ENCODE results near the gene BTRC.
A peak's percentile ranks its signal among the peaks of the same experiment; 100 is the strongest.
"Not testable (repeated sequence)": the region's sequence is repeated elsewhere in the genome, so short reads cannot be mapped to it uniquely, and the experiment has no call there.

BTRC gene

DNA sequence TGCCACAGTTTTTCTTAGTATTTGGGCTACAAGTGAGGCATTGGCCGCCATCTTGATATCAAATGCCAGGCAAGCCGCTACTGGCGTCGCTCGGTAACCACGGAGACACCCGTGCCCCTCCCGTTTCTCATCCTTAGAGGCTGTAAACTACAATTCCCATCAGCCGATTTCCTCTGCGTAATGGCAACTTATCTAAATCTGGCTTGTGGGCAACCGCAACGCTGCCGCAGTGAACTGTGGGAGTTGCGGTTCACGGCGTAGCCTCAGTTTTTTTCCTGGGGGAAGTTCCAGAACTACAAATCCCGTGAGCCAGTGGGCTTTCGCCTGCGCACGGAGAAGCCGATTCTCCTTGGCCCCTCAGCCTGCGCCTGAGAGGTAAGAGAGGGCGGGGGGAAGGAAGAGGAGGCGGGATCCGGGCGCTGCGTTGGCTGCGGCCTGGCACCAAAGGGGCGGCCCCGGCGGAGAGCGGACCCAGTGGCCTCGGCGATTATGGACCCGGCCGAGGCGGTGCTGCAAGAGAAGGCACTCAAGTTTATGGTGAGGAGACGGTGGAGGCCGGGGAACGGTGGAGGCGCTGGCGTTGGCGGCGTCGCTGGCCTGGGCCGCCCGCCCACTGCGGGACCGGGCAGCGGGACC lies at the start of gene BTRC:
TSS of gene BTRC (plus strand) at position 474 of the 636 bp plus-strand sequence. CDS start at position 490, 16 bp downstream.
- DNase-seq, result peak; percentile 98

DNA sequence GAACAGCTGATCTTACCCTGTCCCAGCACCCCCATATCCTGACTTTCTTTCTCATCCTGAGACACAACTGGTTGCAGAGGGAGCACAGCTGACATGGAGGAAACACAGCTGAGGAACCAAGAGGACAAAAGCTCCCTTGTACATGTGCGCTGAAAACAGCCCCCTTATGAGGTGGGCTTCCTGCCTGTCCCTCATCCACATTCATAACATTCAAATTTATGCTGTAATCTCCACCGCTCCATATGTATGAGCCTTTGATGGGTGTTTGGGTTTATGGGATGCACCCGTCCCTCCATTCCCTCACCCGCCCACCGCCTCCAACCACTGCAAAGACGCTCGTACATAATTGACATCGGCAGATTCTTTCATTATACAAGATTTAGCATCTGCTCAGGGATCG lies 49.6 kb upstream of the BTRC start:
- DNase-seq, result no peak

DNA sequence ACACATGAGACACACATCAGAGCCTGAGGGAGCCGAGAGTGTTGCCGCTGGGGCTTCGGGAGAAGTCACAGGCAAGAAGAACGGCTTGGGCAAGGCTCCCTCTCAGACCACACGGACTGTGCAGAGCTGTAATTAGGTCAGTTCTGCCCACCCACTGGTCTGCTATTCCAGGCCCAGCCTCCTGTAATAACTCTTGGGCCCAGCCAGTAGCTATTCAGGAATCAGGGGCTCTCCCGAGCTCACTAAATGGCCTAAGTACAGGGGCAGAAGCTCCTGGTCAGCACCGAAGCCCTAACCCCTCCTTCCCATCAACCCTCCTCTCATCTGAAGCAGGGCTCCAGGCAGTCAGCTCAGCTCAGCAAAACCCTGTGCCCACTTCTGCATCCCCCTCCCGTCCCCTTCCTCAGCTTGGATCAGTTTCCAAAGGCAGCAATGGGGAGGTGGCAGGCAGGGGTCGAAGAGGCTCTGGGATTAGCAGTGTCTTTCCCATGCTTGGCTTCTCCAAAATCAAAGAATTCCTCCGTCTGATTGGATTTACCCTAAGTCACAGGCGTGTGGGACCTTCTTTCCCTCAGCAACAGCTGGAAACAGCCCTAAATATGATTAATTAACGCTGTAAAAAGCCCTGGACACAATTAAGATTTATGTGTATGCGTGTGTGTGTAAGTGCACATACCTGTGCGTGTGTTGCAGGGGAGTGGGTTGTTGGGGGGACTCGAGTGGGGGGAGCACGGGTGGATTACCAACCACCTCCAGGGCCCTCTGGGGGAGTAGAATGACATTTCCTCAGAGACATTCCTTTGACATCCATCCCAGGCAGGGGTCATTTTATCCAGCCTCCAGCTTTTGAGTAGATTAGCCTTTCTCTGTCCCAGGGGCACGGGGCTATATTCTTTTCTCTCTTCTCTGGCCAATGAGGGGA lies 48.4 kb upstream of the BTRC start:
- DNase-seq, result no peak

DNA sequence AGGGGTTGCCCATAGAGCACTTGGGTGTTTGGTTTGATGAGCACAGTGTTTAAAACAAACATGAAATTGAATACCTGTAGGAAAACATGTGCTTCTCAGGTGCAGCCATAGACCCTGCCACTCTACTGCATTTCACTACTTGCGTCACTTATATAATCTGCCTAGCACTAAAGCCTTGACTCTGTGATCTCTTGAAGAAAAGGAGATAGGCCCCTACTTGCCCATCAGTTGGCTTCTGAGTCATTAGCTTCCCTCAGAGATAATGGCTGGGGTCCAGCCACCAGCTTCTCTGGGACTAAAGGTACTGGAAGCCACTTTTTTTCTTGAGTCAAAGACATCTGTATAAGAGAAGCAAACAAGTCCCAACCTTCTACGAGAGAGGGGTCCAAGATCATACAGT lies 45.9 kb upstream of the BTRC start:
- no peak for DNase-seq

DNA sequence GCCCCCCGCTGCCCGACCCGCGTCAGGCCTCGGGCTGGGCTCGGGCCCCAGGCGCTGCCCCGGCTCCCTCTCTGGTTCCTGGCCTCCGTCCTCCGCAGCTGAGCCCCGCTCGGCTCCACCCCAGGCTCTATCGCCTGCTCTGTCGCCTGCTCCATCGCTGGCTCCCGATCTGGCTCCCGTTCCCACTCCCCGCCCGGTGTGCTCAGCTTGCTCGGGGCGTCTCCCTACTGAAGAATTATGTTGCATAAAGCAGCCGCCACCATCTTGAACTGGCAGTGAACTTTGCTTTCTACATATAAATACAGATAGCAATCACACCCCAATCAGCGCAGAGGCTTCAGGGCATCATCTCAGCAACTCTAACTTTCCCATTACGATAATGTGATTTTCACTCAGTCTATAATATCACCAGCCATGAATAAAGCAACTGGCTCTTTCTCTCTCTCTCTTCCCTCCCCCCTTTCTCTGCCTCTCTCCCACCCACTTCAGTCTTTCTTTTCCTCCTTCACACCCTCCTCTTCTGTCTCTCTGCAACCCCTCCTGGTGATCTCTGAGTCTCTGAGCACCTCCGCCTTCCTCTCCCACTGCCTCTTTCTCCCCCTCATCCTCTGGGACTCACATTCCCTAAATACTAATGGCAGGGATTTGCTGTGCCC lies 43.3 kb upstream of the BTRC start:
- DNase-seq, result no peak

DNA sequence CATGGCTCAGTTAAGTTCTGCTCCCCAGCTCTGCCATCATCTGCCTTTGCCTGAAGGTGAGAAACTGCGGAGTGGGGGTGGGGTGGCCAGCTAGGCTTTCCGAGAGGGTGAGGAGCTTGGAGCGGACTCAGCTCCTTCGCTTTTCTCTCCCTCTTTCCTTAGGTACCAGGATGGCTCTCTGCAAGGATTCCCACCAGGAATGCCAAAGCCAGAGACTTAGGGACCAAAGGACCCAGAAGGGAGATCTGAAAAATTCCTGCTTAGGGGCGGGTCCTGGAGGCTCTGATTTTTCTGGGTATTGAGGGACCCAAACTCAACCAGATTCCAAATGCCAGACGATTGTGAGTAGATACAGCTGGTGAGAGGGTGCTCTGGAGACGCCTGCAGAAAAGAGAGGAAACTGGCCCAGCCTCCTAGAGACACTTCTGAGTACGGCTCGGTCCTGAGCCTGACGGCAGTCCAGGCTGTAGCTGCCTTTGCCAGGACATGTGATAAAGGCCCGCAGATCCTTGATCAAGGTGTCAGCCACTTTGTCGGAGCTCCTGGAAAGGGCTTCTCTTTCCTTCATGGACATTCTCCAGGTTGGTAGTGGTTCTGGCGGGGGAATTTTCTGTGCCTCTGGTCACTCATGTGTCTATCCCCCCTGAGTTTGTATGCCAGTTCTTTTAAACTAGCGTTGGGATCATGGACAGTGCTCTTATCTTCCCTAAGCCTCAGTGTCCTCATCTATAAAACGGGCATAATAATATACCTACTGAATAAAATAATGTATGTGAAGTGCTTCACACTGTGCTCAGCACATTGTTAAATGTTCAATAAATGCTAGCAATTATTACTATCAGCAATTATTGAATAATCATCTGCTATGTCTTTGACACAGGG lies 42.5 kb upstream of the BTRC start:
- DNase-seq, result no peak

DNA sequence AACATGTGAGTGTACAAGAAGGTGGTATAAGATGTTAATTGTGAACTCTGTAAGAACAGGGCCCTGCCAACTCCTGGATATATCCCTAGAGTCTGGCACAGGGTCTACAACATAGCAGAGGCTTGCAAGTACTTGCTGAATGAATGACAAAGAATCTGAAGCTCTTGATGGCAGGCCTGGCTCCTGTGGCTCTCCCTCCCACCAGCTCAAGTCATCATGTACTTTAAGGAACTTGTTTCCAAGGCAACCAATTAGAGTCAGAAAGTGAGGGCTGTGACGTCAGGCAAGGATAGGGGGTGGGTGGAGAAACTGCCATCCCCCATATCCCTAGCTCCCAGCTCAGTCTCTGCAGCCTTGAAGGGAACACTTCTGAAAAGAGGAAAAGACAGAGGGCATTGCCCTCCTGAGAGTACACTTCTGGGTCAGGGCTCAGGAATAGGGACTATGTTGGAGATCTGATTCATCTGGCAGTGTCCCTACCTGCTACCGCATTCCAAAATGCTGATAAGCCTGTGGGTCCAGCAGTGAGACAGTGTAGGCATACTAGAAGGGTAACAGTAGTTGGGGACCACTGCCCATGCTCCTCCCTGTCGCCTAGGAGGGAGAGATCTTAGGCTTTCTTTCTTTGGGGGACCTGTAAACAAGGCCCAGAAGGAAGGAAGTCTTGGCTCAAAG lies 34.6 kb upstream of the BTRC start:
- DNase-seq, result no peak

DNA sequence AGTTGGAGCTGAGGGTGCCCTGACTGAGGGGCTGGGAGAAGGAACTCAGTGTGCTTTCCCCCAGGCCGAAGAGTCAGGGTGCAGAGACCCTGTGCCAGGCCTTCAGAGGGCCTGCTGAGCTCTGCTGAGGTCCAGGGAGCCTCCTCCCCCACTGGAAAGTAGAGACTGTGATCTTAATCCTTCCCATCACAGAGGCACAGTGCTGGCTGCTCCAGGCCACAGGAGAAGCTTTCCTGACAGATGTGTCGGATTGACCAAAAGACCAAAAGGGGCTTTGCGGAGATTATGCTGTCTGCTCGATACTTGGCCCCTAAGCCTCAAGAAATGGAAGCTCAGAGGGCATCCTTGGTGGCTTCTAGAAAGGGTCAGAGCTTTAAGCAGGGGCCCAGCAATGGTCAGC lies 32.9 kb upstream of the BTRC start:
- no peak for DNase-seq

DNA sequence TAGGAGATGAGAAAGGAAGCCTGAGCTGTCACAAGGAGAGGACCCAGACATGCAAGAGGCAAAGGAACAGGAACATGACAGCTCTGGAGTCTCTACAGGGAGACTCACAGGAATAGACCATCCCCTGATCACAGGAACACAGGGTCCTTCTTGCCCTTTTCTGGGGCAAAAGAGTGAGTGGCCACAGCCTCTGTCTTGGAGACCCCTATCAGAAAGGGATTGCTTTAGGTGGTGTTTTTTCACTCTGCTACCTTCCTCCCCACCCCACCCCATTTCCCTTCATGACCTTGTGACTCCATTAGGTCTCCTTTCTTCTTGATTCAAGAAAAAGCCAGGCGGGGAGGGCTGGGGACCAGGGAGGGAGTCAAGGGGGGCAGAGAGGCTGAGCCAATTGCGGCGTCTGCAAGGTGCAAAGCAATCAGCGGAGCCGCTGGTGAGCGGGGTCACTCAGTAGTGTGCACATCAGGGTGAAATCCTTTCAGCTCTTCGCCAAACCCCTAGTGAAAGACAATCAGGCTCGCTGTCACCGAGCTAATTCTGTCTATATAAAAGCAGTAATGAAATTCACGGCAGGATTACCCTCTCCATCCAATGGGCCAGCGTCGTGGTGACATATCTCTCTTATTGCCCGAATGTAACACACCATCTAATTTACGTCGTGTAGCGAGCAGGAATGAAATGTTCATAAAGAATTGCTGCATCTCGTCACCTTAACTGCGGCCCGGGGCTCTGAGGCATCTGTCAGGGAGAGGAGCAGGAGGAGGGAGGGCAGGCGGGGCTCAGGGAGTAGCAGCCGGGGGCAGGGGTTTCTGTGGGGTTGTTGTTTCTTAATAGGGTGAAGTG lies 31.5 kb upstream of the BTRC start:
- no peak for DNase-seq

DNA sequence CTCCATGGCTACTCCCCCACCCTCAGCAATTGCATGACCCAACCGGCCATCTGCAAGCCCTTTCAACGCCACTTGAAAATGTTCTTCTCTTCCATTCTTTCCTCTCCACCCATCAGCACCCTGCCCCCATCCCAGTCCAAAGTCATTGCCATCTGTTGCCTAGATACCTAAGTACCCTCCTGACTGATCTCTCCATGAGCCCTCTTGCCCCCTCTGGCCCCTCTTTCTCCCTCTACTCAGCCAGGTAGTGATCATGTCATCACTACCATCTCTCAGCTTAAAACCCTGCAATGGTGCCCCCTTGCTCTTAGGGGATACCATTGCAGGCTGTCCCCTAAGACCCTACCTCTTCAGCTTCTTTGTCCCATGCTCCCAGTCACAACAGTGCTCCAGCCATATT lies 30.5 kb upstream of the BTRC start:
- DNase-seq, result no peak

DNA sequence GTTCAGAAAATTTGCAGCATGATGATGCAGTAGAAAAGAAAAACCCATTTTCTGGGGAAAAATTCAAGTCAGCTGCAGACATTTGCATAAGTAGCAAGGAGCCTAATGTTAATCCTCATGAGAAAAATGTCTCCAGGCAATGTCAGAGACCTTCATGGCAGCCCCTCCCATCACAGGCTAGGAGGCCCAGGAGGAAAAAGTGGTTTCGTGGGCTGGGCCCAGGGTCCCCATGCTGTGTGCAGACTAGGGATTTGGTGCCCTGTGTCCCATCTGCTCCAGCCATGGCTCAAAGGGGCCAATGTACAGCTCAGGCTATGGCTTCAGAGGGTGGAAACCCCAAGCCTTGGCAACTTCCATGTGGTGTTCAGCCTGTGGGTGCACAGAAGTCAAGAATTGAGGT lies 26.5 kb upstream of the BTRC start:
- DNase-seq, result not testable (repeated sequence)

DNA sequence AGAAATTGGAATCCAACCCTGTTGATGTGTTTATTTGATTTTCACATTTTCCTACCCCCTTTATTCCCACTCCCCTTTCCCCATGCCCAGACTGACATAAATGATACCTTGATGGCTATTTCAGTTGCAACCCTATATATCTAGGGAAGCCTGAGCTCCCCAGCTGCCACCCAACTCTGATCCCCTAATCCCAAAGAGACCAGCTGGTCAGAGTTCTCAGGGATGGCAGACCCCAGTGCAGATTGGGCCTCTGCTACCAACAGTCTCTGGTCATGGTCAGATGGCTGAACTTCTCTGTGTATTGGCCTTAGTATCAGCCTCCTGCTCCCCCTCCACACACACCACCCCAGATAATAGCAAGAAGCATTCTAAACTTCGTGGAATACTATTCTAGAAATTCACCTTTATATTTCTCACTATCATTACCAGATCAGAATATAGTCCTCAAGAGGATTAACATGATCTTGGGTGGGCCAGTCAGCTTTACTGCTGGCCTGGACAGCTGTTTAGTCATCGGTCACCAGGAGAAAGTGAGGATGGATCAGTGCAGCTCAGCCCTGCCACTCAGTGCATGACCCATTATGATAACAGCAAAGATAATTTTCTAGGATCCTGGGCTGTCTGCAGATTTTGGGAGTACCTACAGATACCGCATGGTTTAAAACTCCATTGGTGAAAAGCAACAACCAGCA lies 24.5 kb upstream of the BTRC start:
- DNase-seq, result no peak

DNA sequence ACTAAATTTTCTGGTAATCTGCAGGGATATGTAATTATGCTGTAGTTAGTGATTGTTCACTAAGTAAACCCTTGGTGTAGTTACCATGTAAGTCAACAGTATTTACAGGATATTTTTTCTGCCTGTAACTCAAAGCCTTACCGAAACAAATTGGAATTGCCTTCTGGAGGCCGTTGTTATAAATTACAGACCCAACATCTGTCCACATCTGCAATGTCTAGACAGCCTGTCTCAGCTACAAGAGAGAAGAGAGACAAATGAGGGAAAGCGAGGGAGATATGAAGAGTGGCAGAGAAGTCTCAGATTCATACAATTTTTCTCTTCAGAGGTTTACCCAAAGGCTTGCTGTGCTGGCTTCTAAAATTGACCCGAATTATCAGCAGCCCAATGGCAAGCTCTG lies 23.7 kb upstream of the BTRC start:
- no peak for DNase-seq

DNA sequence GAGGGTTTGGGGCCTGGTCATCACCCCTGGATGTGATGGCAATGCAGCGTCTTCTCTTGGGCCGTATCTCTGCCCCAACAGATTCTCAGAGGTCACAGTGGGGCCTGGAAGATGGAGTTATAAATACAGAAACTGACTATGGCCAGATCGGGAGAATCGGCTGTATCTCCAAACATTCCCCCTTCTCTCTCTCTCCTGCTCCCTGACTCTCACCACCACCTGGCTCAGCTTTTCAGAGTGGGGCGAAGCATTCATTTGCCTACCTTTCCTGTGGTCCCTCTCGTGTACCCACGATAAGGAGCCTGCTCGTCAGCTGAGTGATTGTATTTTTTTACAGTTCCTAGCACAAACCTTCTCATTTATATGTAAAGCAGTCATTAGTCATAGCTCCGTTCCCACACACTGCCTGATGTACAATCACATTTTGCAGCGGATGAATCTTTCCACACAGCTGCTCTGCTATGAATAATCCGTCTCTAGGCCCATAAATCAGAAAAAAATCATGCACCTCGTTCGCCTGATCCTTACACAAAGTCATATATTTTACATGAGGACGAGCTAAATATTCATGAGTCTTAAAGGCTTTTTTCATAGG lies 23.2 kb upstream of the BTRC start:
- DNase-seq, result peak; percentile 73

DNA sequence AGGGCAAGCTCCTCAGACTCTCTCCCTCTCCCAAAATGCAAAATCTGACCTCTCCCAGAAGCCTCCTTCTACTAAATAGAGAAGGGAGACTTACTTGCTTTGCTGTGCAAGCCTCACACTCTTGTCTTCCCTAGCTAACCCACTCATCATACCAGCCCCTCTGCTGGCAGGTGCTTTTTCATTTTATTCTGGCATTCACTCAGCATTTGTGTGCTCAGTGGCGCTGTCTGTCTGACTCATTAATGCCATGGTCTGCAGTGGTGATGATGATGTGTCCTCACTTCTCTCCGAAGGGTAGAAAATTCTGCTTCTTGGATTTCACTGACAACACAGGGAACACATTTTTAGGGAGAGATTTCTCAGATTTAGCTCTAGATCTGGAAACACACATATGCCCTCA lies 22.0 kb upstream of the BTRC start:
- peak; percentile 37 for DNase-seq

DNA sequence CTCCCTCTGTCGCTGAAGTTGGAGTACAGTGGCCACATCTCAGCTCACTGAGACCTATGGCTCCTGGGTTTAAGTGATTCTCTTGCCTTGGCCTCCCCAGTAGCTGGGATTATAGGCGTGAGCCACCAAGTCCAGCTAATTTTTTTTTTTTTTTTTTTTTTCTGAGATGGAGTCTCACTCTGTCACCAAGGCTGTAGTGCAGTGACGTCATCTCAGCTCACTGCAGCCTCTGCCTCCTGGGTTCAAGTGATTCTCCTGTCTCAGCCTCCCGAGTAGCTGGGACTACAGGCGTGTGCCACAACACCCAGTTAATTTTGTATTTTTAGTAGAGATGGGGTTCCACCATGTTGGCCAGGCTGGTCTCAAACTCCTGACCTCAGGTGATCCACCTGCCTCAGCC lies 19.7 kb upstream of the BTRC start:
- not testable (repeated sequence) for DNase-seq

DNA sequence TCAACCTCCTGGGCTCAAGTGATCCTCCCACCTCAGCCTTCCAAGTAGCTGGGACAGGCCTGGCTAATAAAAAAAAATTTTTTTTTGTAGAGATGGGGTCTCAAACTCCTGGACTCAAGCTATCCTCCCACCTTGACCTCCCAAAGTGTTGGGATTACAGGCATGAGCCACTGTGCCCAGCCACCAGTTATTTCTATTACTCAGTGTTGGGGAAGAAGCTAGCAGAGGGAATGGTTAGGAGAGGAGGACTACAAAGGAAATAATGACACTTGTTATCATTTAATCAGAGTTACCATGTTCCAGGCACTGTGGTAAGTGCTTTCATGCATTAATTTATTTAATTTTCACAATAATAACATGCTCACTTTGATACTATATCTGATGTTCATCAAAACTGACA lies 17.6 kb upstream of the BTRC start:
- no peak for DNase-seq

DNA sequence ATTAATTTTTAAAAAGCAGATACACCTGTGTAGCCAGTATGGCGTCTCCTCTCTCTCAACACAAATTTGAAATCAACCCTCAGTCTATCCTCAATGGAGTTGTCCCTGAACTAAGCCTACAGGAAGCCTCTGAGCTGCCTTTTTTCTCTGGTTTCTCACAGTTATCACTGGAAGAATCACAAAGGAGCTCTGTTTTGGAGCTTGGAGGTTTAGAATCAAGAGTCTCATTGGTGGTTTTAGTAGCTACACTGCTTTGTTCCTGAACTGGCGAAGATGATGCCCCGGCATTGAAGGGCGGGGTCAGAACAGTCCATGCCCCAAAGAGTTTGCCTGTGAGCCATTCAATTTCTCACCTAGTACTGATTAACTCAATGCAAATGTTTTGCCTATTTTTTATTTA lies 16.1 kb upstream of the BTRC start:
- no peak for DNase-seq

DNA sequence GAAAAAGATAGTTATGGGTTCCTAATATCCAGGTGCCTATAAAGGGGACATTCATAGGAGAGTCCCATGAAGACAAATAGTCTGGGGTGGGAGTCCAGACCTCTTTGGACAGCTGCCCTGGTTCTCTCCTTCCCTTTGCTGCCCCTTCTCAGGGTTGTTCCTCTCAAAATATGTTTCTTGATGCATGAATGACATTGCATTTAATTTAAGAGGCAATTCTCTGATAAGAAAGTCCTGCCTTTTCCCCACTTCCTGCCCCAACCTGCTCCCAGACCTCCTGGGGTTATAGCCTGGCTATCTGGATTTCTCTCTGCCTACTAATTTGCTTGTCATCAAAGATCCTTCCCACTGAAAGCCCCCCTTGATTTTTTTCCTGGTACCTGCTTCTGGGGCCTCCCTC lies 12.5 kb upstream of the BTRC start:
- no peak for DNase-seq

DNA sequence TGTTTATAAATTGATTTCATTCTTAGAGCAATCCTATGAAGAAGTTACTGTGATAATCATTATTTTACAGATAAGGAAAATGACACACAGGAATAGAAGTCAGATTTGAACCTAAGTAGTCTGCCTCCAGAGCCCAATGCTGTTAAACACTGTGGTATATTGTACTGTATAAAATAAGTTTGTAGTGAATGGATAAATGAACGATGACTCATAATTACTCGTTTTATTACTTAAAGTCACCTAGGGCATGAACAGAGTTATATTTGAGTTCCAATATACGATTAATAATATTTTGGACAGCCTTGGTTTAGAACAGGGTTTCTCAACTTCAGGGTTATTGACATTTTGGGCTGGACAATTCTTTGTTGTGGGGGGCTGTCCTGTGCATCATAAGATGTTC lies 7.8 kb upstream of the BTRC start:
- DNase-seq, result no peak

Data from NCI-H1694 treated with DMSO at 0.1 percent for 48 hours (cell line).